ENCODE measurements around the gene PPIA.
A peak's percentile ranks its signal among the peaks of the same experiment; 100 is the strongest.
"Not testable (repeated sequence)": the region's sequence is repeated elsewhere in the genome, so short reads cannot be mapped to it uniquely, and the experiment has no call there.

PPIA gene

DNA sequence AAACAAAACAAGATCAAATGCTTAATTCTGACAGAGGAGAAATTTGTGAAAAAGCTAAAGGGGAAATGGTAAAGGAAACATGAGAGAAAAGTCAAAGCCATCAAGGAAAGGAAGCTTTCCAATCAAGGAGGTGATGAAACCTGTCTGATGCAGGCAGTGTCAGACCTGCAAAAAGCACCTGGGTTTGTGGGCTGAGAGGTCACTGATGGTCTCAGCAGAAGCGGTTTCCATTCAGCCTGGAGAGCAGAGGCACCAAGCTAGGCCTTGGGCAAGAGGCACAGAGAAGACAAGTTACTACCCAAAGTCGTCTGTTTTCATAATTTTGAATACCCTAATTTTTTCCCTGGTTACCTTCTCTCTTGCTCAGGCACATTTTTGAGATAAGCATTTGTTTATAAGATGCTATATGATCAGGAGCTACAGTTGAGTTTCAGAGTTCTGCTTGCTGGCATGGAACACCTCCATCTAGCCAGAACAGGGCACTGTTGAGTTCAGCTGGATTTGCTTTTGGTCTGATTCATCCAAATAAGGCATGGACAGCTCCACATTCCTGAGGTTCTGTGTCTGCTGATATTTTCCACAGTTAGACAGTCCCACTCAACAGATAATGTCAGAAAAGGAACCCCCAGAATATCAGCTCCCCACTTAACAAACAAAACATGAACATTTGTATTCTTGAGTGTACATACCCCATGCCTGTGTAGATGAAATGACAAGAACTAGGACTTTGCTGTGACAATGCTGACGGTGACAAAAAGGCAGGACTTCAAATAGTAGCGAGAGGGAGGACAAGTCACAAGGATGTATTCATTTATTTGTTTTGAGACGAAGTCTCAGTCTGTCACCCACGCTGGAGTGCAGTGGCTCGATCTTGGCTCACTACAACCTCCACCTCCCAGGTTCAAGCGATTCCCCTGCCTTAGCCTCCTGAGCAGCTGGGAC is 4.9 kb upstream of the PPIA start:
- no peak for DNase-seq

DNA sequence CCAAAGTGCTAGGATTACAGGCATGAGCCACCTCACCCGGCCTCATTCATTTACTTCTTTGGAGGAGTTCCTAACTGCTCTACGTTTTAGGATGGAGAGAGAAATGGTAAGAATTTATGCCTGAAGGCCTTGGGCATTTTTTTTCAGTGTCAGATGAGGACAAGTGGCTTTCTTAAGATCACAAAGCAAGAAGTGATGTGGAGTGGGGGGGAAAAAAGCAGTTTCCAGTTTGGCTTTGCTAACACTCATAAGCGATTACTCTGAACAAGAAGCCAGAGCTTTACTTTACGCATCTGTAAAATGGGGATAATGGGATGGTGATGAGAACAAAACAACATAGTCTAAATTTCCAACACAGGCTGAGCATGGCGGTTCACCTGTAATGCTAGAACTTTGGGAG is 2.6 kb upstream of the PPIA start:
- DNase-seq: no peak

DNA sequence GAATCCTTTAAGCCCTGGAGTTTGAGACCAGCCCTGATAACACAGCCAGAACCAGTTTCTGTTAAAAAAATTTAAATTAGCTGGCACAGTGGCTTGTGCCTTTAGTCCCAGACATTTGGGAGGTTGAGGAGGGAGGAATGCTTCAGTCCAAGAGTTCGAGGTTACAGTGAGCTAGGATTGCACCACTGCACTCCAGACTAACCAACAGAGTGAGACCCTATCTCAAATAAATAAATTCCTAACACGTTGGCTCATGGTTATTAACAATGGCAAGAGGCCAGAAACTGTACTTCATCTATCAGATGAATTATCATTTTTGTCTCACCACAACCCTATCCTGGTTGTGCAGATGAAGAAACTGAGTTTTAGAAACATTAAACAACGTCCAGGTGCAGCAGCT is 2.1 kb upstream of the PPIA start:
- no peak for DNase-seq

DNA sequence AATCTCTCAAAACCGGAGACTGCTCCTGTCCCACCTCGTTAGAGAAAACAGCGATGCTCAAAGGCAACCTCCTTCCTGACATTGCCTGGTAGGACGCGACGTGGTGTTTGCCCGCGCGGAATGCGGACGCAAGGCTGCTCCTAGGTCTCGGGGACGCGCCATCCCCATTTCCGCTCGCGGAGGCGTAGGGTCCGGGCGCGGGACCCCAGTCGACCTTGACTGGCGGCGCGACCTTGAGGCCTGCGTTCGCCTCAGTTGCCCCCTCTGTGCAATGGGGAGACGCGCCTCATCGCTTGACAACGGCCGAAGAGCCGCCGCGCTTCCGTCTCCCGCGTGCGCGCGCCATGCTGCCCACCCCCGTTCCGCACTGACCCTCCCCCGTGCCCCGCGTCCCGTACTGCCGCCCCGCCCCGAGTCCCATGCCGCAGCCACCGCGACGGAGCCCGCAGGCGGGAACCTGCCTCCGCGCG is 412 bp upstream of the PPIA start:
- DNase-seq: no peak

DNA sequence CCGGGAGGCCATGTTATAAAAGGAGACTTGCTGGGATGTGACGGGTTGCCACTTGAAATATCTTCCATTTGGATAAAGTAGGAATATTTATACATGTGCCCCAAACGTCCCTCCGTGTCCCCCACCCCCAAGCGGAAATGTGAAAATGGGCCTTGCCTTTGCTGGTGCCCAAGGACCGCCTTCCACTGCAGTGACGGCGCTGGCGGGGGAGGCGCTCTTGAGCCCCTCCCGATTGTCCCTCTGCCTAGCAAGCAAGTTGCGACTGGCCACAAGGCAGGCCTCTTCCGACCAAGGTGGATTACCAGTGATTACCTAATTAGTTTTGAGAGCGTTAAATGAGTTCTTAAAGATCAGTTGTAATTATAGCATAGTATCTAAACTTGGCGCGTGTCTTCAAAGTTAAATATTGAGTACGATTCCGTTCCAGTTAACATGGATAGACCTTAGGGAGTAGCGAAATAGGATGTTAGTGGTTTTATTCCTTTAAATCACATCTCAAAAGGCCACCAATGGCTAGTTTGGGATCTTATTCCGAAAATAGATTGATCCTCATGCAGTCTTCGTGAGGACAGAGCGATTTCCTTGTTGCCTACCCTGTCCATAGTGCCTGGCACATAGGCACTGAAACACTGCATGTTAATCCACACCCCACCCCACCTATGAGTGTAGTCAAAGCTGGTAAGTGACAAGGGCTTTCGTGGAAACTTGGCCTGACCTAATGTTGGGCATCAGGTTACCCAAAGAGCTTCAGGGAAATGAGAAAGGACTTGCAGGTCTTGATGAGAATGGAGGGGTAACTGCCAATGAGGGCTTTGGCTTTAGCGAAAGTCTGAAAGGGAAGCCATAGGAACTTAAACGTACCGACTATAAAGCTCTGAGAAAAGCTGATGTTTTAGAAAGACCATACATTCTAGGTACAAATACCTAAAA is 1.1 kb downstream of the PPIA start:
- DNase-seq: peak; percentile 41

DNA sequence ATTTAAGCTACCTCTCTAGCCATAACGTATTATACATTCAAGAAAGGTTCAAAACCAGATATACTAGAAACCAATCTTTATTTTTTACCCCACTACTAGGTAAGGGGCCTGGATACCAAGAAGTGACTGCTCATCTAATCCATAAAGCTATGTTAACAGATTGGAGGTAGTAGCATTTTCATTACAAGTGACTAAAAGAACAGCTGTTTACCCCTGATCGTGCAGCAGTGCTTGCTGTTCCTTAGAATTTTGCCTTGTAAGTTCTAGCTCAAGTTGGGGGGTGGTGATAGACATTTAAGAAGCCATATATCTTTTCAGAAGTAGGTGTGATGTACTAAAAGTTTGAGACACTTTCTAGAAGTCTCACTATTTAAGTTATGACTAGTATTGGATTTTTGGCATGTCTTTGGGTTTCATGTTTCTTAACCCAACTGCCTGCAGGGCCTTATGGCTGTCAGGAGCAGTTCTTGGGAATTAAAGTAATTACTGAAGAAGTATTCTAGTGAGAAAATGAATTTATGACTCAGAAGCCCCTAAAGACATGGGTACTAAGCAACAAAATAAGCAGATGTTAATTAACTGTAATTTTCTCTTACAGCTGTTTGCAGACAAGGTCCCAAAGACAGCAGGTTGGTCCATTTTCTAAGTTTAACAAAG is 2.3 kb downstream of the PPIA start:
- DNase-seq: no peak

DNA sequence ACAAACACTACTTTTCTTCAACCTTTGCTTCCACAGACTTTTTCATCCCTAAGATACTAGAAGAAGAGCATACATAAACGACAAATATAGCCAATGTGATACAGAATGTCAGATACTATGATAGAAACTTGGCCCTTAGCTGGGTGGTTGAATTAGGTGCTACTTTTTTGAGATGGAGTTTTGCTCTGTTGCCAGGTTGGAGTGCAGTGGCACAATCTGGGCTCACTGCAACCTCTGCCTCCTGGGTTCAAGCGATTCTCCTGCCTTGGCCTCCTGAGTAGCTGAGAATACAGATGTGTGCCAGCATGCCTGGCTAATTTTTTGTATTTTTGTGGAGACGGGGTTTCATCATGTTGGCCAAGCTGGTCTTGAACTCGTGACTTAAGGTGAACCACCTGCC is 3.5 kb downstream of the PPIA start:
- no peak for DNase-seq

DNA sequence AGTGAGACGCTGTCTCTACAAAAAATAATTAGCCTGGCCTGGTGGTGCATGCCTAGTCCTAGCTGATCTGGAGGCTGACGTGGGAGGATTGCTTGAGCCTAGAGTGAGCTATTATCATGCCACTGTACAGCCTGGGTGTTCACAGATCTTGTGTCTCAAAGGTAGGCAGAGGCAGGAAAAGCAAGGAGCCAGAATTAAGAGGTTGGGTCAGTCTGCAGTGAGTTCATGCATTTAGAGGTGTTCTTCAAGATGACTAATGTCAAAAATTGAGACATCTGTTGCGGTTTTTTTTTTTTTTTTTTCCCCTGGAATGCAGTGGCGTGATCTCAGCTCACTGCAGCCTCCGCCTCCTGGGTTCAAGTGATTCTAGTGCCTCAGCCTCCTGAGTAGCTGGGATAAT is 5.4 kb downstream of the PPIA start:
- DNase-seq: no peak

DNA sequence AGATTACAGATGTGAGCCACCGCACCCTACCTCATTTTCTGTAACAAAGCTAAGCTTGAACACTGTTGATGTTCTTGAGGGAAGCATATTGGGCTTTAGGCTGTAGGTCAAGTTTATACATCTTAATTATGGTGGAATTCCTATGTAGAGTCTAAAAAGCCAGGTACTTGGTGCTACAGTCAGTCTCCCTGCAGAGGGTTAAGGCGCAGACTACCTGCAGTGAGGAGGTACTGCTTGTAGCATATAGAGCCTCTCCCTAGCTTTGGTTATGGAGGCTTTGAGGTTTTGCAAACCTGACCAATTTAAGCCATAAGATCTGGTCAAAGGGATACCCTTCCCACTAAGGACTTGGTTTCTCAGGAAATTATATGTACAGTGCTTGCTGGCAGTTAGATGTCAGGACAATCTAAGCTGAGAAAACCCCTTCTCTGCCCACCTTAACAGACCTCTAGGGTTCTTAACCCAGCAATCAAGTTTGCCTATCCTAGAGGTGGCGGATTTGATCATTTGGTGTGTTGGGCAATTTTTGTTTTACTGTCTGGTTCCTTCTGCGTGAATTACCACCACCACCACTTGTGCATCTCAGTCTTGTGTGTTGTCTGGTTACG is 6.0 kb downstream of the PPIA start:
- no peak for DNase-seq

DNA sequence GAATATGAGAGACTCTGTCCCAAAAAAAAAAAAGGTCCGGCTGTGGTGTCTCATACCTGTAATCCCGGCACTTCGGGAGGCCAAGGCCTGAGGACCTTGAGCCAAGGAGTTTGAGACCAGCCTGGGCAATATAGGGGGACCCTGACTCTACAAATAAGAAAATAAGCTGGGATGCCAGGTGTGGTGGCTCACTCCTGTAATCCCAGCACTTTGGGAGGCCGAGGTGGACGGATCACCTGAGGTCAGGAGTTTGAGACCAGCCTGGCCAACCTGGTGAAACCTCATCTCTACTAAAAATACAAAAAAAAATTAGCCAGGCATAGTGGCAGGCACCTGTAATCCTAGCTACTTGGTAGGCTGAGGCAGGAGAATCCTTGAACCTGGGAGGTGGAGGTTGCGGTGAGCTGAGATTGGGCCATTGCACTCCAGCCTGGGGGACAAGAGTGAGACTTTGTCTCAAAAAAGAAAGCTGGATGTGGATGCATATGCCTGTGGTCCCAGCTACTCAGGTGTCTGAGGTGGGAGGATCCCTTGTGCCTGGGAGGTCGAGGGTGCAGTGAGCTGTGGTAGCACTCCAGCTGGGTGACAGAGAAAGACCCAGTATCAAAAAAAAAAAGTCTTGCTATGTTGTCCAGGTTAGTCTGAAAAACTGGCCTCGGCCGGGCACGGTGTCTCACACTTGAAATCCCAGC is 7.5 kb downstream of the PPIA start:
- not testable (repeated sequence) for DNase-seq

DNA sequence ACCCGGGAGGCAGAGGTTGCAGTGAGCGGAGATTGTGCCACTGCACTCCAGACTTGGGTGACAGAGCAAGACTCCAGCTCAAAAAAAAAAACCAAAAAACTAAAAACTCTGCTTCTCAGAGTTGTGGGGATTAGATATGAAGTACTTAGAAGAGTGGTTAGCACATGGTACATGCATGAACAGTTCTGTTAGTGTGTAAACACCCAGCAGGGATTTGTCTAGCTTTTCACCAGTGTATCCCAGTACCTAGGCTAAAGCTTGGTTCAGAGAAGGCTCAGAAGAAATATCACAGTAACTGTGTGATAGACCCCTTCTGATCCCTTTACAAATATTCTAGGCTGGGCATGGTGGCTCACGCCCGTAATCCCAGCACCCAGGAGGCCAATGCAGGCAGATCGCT is 9.5 kb downstream of the PPIA start:
- no peak for DNase-seq

DNA sequence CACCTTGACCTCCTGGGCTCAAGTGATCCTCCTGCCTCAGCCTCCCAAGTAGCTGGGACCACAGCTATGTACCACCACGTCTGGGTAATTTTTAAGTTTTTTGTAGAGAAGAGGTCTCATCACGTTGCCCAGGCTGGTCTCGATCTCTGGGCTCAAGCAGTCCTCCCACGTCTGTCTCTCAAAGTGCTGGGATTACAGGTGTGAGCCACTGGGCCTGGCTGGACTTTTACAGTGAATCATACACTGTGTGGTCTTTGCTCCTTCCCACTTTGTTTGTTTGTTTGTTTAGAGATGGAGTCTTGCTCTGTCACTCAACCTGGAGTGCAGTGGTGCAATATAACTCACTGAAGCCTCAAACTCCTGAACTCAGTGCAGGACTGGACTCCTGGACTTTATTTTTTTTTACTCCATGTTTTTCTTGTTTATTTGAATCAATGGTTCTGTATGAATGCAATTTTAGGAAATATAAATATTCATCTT is 12.5 kb downstream of the PPIA start:
- no peak for DNase-seq

DNA sequence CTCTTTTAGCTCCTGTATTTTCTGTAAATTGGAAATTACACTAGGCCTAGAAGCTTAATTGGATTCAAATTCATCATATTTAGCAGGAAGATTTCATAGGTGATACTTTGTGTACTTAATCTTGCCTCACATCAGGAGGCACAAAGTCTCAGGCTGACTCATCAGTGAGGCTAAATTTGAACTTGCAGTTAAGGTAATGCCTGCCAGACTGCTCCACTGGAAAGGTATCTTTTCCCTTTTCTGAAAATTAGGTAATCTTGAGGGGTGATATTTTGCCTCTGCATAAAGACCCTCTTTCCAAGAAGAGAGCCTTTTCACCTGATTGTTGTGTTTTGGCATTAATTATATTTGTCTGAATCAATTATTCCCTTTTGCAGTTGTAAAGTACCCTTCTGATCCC is 14.6 kb downstream of the PPIA start:
- no peak for DNase-seq

DNA sequence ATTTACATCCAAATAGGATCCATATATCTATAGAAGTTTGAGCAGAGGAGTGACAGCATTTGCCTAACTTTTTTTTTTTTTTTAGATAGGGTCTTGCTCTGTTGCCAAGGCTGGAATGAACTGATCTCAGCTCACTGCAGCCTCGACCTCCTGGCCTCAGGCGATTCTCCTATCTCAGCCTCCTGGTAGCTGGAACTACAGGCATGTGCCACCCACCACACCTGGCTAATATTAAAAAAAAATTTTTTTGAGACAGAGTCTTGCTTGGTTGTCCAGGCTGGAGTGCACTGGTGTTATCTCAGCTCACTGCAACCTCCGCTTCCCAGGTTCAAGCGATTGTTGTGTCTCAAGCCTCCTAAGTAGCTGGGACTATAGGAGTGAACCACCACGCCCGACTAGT is 15.1 kb downstream of the PPIA start:
- no peak for DNase-seq

DNA sequence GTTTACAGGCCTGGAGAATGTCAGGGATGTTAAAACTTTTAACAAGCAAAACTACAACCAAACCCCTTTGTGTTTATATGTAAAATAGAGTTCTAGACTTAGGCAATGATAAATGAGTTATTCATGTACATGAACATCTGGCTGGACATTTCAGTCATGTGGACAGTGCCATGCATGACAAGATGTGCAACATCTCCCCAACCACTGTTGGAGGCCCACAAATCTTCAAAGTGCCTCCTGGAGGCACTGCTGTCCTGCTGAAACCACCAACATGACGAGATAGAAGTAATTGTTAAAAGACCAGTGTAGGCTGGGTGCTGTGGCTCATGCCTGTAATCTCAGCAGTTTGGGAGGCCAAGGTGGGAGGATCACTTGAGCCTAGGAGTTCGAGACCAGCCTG is 18.4 kb downstream of the PPIA start:
- DNase-seq: no peak

DNA sequence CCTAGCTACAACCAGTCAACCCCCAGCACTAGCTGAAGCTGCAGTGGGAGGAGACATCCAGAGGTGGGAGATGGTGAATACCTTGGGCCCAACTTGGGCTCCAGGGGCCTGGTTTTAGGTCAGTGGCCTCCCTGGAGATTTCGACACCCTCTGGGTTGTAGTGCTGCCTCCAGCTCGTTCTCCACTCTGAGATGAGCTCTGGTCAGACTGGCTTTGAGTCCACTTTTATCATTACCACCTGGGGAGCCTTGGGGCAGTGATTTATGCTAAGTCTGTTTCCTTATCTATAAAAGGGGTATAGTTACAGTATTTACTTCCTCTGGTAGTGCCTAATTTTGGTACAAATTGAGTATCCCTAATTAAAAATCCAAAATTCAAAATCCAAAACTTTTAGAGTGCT is 22.8 kb downstream of the PPIA start:
- no peak for DNase-seq

DNA sequence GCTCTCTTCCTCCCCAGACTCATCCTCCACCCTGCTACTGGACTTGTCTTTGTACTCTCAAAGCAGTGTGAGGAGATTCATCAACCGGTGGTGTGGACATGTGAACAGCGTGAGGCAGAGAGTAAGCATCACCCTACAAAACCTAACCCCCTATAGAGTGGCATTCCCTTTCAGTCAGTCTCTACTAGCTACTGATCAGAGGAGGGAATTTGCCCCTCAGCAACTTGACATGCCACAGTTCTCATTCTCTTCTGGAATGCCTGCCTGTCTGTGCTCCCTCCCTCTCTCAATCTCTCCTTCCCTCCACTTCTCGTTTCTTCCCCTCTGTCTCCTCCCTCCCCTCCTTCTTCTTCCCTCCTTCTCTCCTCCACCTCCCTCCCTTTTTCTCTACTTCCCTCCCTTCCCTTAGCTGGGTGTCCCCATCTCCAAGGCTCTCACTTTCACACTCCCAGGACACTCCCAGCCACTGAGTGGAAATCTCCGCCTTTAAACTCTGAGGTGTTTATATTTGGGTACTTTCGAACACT is 26.8 kb downstream of the PPIA start:
- no peak for DNase-seq

DNA sequence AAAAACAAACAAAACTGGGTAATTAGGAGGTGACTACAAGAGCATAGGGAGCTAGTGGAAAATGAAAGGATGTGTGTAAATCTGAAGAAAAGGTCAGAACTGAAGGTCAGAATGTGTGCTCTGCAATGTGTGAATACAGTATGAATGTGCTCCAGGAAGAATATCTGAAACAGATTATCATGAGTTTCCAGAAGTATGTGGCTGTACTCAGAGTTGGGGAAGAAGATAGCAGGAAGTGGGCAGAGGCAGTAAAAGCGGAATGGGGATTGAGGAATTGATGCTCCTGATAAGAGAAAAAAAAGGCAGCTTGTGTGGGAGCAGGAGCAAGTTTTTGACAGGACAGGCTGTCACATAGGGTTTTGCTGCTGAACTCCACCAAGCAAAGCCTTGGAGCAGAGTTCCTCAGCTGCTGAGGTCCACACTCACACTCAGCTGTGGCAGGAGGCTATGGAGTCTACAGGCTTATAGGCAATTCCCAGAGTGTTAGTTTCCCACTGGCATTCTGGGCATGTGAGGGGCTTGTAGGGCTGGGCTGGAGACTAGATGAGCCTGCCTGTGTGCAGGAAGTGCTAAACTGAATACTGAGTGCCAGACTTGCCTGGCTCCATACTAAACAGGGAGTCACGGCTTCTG is 28.5 kb downstream of the PPIA start:
- DNase-seq: no peak

DNA sequence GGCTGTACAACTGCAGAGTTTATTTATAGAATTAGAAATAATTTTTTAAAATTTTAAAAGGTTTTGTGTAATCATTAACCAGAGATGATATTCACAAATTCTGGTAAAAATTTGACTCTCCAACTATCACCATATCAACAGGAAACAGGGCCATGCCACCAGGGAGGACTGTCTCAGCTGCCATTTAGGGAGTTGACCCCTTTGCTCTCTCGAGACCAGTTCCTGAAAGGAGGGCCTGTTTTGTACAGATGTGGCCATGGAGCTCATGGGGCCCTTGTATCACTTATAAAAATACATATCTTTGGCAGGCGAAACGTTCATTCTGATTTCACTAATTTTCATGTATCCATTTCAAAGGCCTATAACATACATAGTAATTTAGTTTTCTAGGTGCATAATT is 31.1 kb downstream of the PPIA start:
- DNase-seq: no peak

DNA sequence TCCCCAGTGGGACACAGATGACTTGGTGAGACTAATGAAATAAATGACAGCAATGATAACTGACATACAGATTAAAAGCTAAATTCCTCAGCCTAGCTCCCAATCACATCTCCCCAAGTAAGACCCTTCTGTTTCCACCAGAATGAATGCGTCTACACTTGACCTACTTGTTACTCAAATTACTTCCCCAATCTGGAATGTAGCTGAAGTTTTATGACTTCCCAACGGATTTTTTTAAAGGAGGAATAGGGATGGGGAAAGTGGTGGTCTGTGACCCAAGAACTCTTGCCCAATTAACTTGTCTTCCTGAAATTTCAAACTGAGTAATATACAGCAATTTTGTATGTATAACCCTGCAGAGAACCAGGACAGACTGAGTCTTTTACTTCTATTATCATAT is 42.3 kb downstream of the PPIA start:
- DNase-seq: no peak

DNA sequence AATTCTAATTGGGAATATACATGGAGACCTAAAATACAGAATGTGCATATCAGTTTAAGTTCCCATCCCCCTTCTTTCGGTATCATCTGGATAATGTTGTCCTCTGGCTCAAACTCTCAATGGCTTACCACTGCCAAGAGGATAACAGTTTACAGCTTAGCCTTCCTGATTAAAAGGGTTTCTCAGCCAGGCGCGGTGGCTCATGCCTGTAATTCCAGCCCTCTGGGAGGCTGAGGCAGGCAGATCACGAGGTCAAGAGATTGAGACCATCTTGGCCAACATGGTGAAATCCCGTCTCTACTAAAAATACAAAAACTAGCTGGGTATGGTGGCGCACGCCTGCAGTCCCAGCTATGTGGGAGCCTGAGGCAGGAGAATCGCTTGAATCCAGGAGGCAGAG is 46.2 kb downstream of the PPIA start:
- DNase-seq: not testable (repeated sequence)

Data from NCI-H1436 treated with DMSO at 0.1 percent for 48 hours (cell line).